DOHH2 (cell line): ENCODE data around the gene MTHFD1.

Source experiments
- H3F3A ChIP-seq: fragments of 200-600 bp; sonication (generic), shearing (Covaris generic); 2 replicates; pipeline ENCODE4 v1.6.0; 2016; ENCODE audit warnings: antibody characterized with exemption, mild to moderate bottlenecking; ENCODE audit not compliant: control insufficient read depth, insufficient read depth
- H3K27ac ChIP-seq: fragments of 200-600 bp; sonication (generic); 2 replicates; pipeline ENCODE4 v1.5.1; 2014; ENCODE audit warnings: low read depth, mild to moderate bottlenecking, low read length, moderate library complexity
- H3K27me3 ChIP-seq: fragments of 200-600 bp; sonication (generic); 2 replicates; pipeline ENCODE4 v1.6.1; 2014; ENCODE audit warnings: mild to moderate bottlenecking, low read length, mixed read lengths; ENCODE audit not compliant: control insufficient read depth
- H3K36me3 ChIP-seq: fragments of 200-600 bp; sonication (generic); 2 replicates; pipeline ENCODE4 v1.6.1; 2014; ENCODE audit warnings: mild to moderate bottlenecking, low read length, moderate library complexity, mixed read lengths; ENCODE audit not compliant: control insufficient read depth
- H3K4me1 ChIP-seq: fragments of 200-600 bp; sonication (generic); 2 replicates; pipeline ENCODE4 v1.6.1; 2014; ENCODE audit warnings: mild to moderate bottlenecking, low read length, mixed read lengths; ENCODE audit not compliant: control insufficient read depth
- H3K4me2 ChIP-seq: fragments of 200-600 bp; sonication (generic); 2 replicates; pipeline ENCODE4 v1.6.0; 2014; ENCODE audit warnings: mild to moderate bottlenecking, low read length, moderate library complexity
- H3K4me3 ChIP-seq: fragments of 200-600 bp; sonication (generic); 2 replicates; pipeline ENCODE4 v1.5.1; 2014; ENCODE audit warnings: mild to moderate bottlenecking, low read length, mixed read lengths
- H3K79me2 ChIP-seq: fragments of 200-600 bp; sonication (generic); 2 replicates; pipeline ENCODE4 v1.6.1; 2014; ENCODE audit warnings: mild to moderate bottlenecking, low read length, mixed read lengths; ENCODE audit not compliant: control insufficient read depth
- H3K9me2 ChIP-seq: fragments of 200-600 bp; sonication (generic); replicated peaks from 2 replicates; pipeline ENCODE4 v1.6.1; 2014; ENCODE audit warnings: mild to moderate bottlenecking, low read length, mixed read lengths; ENCODE audit not compliant: control insufficient read depth
- H3K9me3 ChIP-seq: fragments of 200-600 bp; sonication (generic); 2 replicates; pipeline ENCODE4 v1.6.1; 2014; ENCODE audit warnings: antibody characterized with exemption, low read length, mixed read lengths; ENCODE audit not compliant: control insufficient read depth, insufficient read depth
- H4K20me1 ChIP-seq: fragments of 200-600 bp; sonication (generic); 2 replicates; pipeline ENCODE4 v1.6.0; 2014; ENCODE audit warnings: low read depth, mild to moderate bottlenecking, antibody characterized with exemption, low read length, moderate library complexity; ENCODE audit not compliant: control insufficient read depth, insufficient read depth
- EZH2phosphoT487 ChIP-seq: fragments of 200-600 bp; sonication (generic); IDR thresholded peaks from 2 replicates; pipeline ENCODE4 v1.6.1; 2017; ENCODE audit warnings: borderline replicate concordance, mild to moderate bottlenecking, antibody characterized with exemption, low read length, moderate library complexity, mixed read lengths
- TF ChIP-seq, protein P1 (sequence below): fragments of 200-600 bp; sonication (generic); IDR thresholded peaks from one replicate; pipeline ENCODE4 v1.5.1; 2014; ENCODE audit warnings: antibody characterized with exemption, mild to moderate bottlenecking, low read depth, low read length; ENCODE audit not compliant: poor library complexity, severe bottlenecking

Gene MTHFD1

DNA sequence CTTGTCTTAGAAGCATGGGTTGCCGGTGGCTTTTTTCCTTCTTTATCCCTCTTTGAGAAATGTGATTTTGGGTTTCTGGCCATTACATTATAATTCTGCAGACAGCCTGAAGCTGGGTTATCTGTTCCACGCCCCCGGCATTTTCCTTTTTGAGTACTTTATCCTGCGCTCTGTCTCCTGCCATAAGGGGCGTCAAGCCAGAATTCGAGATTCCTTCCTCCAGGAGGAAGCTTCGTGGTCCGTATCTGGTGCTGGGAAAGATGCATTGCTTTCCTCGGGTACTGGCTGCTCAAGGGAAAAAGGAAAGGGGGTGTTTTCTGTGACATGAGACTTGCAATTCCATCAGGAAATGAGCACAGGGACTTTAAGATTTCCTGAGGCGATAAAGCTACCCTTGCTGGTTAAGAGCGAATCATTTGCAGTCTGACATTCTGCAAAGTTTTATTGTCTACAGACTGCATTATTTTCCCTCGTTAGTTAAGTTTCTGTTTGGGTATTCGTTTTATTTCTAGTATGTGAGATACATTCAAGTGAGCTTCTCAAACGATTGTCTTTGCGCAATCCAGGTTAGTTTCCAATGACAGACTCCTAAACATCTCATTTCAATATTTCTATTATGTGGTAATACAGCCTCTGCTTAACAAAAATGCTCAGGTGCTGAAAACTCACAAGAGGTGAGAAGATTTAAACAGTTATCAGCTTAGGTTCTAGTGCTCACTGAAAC is 77.8 kb downstream of the MTHFD1 start:
- Histone ChIP-seq H3K9me2 (no peaks in the 10 kb centered on the region), H3F3A (peaks cover 34% of the 10 kb centered on the region), H3K79me2 (no peaks in the 10 kb centered on the region), H3K4me2 (peak overlapping the region; percentile 76), H4K20me1 (peaks cover 4% of the 10 kb centered on the region; the same call in 1 of the 2 replicates), H3K4me1 (peaks cover 52% of the 10 kb centered on the region), H3K27ac (no peak overlapping the region), H3K9me3 (no peaks in the 10 kb centered on the region), H3K27me3 (peaks cover 18% of the 10 kb centered on the region), H3K4me3 (peak overlapping the region; percentile 69), H3K36me3 (peaks cover 13% of the 10 kb centered on the region)
- TF ChIP-seq, protein P1, sequence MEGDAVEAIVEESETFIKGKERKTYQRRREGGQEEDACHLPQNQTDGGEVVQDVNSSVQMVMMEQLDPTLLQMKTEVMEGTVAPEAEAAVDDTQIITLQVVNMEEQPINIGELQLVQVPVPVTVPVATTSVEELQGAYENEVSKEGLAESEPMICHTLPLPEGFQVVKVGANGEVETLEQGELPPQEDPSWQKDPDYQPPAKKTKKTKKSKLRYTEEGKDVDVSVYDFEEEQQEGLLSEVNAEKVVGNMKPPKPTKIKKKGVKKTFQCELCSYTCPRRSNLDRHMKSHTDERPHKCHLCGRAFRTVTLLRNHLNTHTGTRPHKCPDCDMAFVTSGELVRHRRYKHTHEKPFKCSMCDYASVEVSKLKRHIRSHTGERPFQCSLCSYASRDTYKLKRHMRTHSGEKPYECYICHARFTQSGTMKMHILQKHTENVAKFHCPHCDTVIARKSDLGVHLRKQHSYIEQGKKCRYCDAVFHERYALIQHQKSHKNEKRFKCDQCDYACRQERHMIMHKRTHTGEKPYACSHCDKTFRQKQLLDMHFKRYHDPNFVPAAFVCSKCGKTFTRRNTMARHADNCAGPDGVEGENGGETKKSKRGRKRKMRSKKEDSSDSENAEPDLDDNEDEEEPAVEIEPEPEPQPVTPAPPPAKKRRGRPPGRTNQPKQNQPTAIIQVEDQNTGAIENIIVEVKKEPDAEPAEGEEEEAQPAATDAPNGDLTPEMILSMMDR: no peak
- TF ChIP-seq EZH2phosphoT487: no peak

DNA sequence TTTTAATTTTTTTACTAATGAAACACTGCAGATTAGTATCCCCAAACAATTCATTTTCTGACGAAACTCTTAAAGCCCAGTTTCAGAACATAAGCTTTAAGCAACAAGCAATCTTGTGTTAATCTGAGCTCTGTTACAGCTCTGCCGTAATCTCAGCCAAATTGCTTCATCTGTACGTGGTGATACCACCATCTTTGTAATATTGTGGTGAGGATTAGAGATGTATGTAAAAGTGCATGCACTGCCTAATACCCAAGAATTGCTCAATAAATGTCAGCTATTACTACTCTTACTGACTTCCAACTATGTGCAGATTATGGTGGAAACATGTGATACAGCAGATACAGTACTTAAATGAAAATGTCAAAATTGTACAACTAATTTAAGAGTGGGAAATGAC is 78.9 kb downstream of the MTHFD1 start:
- TF ChIP-seq, protein P1: no peak
- no peak for TF ChIP-seq EZH2phosphoT487
- Histone ChIP-seq H3K27me3 (peaks cover 18% of the 10 kb centered on the region), H3K36me3 (peaks cover 8% of the 10 kb centered on the region), H3K4me3 (no peak overlapping the region), H3K9me3 (no peaks in the 10 kb centered on the region), H3K9me2 (no peaks in the 10 kb centered on the region), H3K27ac (no peak overlapping the region), H3K79me2 (no peaks in the 10 kb centered on the region), H3K4me1 (peaks cover 49% of the 10 kb centered on the region), H4K20me1 (peaks cover 4% of the 10 kb centered on the region; the same call in 1 of the 2 replicates), H3F3A (peaks cover 34% of the 10 kb centered on the region), H3K4me2 (no peak overlapping the region)

DNA sequence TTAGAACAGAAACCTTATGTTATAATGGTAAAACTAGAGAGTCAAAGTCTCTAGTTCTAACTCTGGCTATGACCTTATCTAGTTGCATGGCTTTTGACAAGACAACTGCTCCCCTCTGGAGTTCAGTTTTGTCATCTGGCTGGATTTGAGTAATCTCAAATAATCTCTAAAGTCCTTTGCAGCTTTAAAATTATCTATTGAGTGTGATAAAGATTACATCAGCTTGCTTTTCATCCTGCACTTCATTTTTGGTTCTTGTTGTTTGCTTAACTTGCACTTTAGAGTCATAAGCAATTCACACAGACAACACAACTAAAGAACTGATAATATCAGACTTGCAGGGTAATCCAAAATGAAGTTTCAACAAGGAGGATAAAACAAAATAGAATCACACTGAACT is 79.4 kb downstream of the MTHFD1 start:
- no peak overlapping the region for H3K4me3 ChIP-seq
- peaks cover 45% of the 10 kb centered on the region for H3K4me1 ChIP-seq
- no peak overlapping the region for H3K4me2 ChIP-seq
- H3K36me3 ChIP-seq: peaks cover 3% of the 10 kb centered on the region
- peaks cover 4% of the 10 kb centered on the region; the same call in 1 of the 2 replicates for H4K20me1 ChIP-seq
- H3K9me3 ChIP-seq: no peaks in the 10 kb centered on the region
- H3F3A ChIP-seq: peaks cover 37% of the 10 kb centered on the region
- no peak overlapping the region for H3K27ac ChIP-seq
- TF ChIP-seq EZH2phosphoT487: no peak
- TF ChIP-seq, protein P1: no peak
- no peaks in the 10 kb centered on the region for H3K9me2 ChIP-seq
- peaks cover 18% of the 10 kb centered on the region for H3K27me3 ChIP-seq
- no peaks in the 10 kb centered on the region for H3K79me2 ChIP-seq
